ENCODE measurements around the gene HES1. TPM values are rescaled to one million over a fixed set of nuclear protein-coding genes. Genes with fewer than 3 reads are reported as not detected.

Gene HES1
- total and polyA plus RNA-seq, 10 of the 15 experiments (the other 5 are each of a cell fraction or from before 2014, with no cell fraction given) = 0.46 to 5.3 (median 2.3) TPM

DNA sequence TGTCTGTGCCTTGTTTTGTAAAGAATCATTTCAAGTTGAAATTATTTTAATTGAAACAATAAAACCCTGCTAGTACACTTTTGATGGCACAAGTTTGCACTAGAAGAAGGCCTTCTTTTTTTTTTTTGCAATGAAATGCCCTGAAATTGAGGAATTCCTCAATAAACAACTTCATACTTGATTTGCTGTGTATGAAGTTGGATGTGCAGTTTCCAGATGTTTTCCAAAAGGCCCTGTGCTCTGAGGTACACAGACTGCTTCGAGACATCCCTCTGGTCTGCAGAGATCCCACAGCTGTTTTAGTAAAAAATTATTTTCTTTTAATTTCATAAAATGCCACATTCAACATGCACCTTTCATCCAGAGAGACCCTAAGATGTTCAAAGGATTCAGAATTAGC, 48.9 kb downstream of the HES1 start:
- ATAC-seq (no peak), DNase-seq (ENCODE audit: low read depth, low spot score) (no peak), FAIRE-seq (no peak)
- Histone ChIP-seq H3K27me3 (replicated peaks in 1 of 2; ENCODE audit: control insufficient read depth in 2 of 2, insufficient read depth in 2 of 2, low read length in 1 of 2) (no peaks in the 10 kb centered on the region; a peak in 1 of 4 replicates), H3K9me3 (replicated peaks; ENCODE audit: control insufficient read depth, insufficient read depth, low read length) (no peaks in the 10 kb centered on the region), H3K9ac (ENCODE audit: control insufficient read depth, insufficient read depth, low read length) (no peak overlapping the region), H3K79me2 (ENCODE audit: control insufficient read depth, insufficient read depth, low read length) (no peaks in the 10 kb centered on the region), H3K4me2 (ENCODE audit: control insufficient read depth, insufficient read depth) (no peak overlapping the region), H3K4me3 (no peak overlapping the region), H2AFZ (ENCODE audit: control insufficient read depth, low read depth, low read length) (no peak overlapping the region), H4K20me1 (ENCODE audit: control insufficient read depth, insufficient read depth) (no peaks in the 10 kb centered on the region), H3K27ac (ENCODE audit: control insufficient read depth, insufficient read depth) (no peak overlapping the region), H3K36me3 (ENCODE audit: control insufficient read depth in 2 of 2, insufficient read depth in 2 of 2, low read length in 1 of 2) (no peaks in the 10 kb centered on the region), H3K4me1 (ENCODE audit: control insufficient read depth, insufficient read depth, low read length) (no peaks in the 10 kb centered on the region)
- RAD21 ChIA-PET (ENCODE audit: unreplicated experiment) = no interaction called here
- POLR2A ChIA-PET = no interaction called here
- intact Hi-C loops (cut with micrococcal nuclease; ENCODE audit: unreplicated experiment) = loop anchor here (5.0 kb wide), 1 partner anchor 122 kb away; no protein-coding TSS in a partner anchor
- no TSS peak for BruUV-seq (replicated peaks)
- no peak for TF ChIP-seq NFXL1 (IDR thresholded peaks at IDR 0.05; ENCODE audit: borderline replicate concordance)
- TF ChIP-seq SP1 (IDR thresholded peaks at IDR 0.05; ENCODE audit: low read depth, low read length) = no peak
- no peak for TF ChIP-seq ASH2L (IDR thresholded peaks at IDR 0.05; ENCODE audit: borderline replicate concordance, low read depth)
- TF ChIP-seq RAD21 (IDR thresholded peaks at IDR 0.05; ENCODE audit: insufficient read depth, low read depth, low read length) = no peak
- TF ChIP-seq EP300 (IDR thresholded peaks at IDR 0.05; ENCODE audit: borderline replicate concordance in 1 of 2, control insufficient read depth in 1 of 2, low read depth in 2 of 2, low read length in 2 of 2) = no peak
- TF ChIP-seq NFIC (IDR thresholded peaks at IDR 0.05; ENCODE audit: low read depth, low read length) = no peak
- TF ChIP-seq, protein P1, sequence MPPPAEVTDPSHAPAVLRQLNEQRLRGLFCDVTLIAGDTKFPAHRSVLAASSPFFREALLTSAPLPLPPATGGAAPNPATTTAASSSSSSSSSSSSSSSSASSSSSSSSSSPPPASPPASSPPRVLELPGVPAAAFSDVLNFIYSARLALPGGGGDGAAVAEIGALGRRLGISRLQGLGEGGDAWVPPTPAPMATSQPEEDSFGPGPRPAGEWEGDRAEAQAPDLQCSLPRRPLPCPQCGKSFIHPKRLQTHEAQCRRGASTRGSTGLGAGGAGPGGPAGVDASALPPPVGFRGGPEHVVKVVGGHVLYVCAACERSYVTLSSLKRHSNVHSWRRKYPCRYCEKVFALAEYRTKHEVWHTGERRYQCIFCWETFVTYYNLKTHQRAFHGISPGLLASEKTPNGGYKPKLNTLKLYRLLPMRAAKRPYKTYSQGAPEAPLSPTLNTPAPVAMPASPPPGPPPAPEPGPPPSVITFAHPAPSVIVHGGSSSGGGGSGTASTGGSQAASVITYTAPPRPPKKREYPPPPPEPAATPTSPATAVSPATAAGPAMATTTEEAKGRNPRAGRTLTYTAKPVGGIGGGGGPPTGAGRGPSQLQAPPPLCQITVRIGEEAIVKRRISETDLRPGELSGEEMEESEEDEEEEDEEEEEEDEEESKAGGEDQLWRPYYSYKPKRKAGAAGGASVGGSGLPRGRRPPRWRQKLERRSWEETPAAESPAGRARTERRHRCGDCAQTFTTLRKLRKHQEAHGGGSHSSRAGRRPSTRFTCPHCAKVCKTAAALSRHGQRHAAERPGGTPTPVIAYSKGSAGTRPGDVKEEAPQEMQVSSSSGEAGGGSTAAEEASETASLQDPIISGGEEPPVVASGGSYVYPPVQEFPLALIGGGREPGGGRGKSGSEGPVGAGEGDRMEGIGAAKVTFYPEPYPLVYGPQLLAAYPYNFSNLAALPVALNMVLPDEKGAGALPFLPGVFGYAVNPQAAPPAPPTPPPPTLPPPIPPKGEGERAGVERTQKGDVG (CRISPR knock-in tag; IDR thresholded peaks at IDR 0.05) = no peak
- no peak for TF ChIP-seq SMC3 (IDR thresholded peaks at IDR 0.05; ENCODE audit: borderline replicate concordance, low read length)
- no peak for TF ChIP-seq TCF12 (IDR thresholded peaks at IDR 0.05; ENCODE audit: low read depth, low read length)
- no peak for TF ChIP-seq ATF7 (IDR thresholded peaks at IDR 0.05; ENCODE audit: low read depth)
- TF ChIP-seq, protein P2, sequence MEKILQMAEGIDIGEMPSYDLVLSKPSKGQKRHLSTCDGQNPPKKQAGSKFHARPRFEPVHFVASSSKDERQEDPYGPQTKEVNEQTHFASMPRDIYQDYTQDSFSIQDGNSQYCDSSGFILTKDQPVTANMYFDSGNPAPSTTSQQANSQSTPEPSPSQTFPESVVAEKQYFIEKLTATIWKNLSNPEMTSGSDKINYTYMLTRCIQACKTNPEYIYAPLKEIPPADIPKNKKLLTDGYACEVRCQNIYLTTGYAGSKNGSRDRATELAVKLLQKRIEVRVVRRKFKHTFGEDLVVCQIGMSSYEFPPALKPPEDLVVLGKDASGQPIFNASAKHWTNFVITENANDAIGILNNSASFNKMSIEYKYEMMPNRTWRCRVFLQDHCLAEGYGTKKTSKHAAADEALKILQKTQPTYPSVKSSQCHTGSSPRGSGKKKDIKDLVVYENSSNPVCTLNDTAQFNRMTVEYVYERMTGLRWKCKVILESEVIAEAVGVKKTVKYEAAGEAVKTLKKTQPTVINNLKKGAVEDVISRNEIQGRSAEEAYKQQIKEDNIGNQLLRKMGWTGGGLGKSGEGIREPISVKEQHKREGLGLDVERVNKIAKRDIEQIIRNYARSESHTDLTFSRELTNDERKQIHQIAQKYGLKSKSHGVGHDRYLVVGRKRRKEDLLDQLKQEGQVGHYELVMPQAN (conservative IDR thresholded peaks at IDR 0.05) = no peak
- TF ChIP-seq, protein P3, sequence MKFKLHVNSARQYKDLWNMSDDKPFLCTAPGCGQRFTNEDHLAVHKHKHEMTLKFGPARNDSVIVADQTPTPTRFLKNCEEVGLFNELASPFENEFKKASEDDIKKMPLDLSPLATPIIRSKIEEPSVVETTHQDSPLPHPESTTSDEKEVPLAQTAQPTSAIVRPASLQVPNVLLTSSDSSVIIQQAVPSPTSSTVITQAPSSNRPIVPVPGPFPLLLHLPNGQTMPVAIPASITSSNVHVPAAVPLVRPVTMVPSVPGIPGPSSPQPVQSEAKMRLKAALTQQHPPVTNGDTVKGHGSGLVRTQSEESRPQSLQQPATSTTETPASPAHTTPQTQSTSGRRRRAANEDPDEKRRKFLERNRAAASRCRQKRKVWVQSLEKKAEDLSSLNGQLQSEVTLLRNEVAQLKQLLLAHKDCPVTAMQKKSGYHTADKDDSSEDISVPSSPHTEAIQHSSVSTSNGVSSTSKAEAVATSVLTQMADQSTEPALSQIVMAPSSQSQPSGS (IDR thresholded peaks at IDR 0.05; ENCODE audit: low read length) = no peak
- no peak for TF ChIP-seq ZNF24 (IDR thresholded peaks at IDR 0.05)
- TF ChIP-seq CEBPB (IDR thresholded peaks at IDR 0.05; ENCODE audit: borderline replicate concordance in 1 of 2, low read depth in 2 of 2, low read length in 2 of 2) = no peak
- TF ChIP-seq, protein P4, sequence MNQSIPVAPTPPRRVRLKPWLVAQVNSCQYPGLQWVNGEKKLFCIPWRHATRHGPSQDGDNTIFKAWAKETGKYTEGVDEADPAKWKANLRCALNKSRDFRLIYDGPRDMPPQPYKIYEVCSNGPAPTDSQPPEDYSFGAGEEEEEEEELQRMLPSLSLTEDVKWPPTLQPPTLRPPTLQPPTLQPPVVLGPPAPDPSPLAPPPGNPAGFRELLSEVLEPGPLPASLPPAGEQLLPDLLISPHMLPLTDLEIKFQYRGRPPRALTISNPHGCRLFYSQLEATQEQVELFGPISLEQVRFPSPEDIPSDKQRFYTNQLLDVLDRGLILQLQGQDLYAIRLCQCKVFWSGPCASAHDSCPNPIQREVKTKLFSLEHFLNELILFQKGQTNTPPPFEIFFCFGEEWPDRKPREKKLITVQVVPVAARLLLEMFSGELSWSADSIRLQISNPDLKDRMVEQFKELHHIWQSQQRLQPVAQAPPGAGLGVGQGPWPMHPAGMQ (IDR thresholded peaks at IDR 0.05; ENCODE audit: borderline replicate concordance) = no peak
- TF ChIP-seq CHD4 (IDR thresholded peaks at IDR 0.05) = no peak
- no peak for TF ChIP-seq POLR2AphosphoS2 (IDR thresholded peaks at IDR 0.05; ENCODE audit: low read depth, low read length)
- TF ChIP-seq NFYA (IDR thresholded peaks at IDR 0.05; ENCODE audit: borderline replicate concordance, low read depth, low read length) = no peak
- CTCF ChIA-PET = no interaction called here
- WGBS (ENCODE audit: insufficient coverage, insufficient replicate concordance, low lambda C conversion rate, missing lambda C conversion rate) = 0% methylated on average over 1 of the region's 1 CpG
- in situ Hi-C loops (cut with MboI) = no loop called here
- SMC1A ChIA-PET (ENCODE audit: uncharacterized antibody, unreplicated experiment) = interaction anchor here (0.7 kb wide), 1 partner anchor 362 kb away, joined by 3 read pairs; no protein-coding TSS in a partner anchor

Data from GM12878 (cell line).